GM21737 (cell line): Measurements from ENCODE around the gene PRKG2.

Experiments used
- ATAC-seq: cut with Tn5 transposase; IDR thresholded peaks from one replicate; pipeline ENCODE4 v1.9.1; 2021; ENCODE audit warnings: mild to moderate bottlenecking, moderate library complexity; ENCODE audit not compliant: unreplicated experiment

Gene PRKG2

DNA sequence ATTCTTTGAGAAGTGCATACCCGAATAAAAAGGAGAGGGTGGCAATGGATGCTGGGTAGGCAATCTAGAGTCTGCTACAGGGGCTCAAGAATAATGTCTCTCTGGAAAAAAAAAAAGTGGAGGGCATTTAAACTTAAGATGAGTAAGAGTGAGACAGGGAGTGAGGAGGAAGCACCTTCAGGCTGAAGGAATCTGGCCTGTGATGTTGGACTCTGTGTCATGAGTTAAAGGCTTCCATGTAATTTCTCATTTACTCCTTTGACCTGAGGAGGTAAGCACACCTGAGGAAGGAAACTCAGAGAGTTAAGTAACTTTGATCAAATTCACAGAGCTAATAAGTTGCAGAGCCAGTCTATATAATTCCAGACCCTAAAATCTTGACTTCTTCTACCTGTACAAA, 3.2 kb upstream of the PRKG2 start:
- no peak for ATAC-seq

DNA sequence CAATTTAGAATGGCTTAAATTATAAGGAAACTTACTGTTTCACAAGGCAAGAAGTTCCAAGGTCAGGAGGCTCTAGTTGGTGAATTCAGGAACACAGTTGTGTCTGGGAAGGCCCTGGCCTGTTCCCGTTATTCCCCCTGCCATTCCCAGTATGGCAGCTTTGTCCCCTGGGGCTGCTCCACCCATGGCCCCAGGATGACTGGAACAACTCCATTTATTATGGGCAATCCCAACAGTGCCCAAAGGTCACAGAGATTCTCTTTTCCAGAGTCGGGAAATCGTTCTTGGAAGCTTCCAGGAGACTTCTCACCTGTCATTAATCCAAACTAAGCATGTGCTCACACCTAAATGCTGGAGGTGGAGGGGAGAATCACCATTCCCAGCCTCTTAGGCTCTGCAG, 2.8 kb upstream of the PRKG2 start:
- ATAC-seq, result no peak

DNA sequence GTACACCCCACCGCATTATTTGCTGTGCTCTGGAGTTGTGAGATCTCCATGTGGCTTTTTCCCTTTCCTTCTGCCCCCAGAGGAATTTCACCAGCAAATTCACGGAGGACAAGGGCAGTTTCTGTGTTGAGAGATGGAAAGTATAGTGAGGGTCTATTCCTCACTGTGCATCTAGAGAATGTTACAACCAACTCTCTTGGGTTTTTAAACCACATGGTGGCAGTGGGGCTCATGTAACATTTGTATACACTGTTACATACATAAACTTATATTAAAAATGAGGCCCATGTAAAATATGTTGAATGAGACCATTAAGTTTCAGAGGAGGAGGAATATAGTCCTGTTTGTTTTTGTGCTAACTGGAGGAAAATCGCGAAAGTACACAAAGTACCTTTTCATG, 909 bp upstream of the PRKG2 start:
- ATAC-seq, result no peak

DNA sequence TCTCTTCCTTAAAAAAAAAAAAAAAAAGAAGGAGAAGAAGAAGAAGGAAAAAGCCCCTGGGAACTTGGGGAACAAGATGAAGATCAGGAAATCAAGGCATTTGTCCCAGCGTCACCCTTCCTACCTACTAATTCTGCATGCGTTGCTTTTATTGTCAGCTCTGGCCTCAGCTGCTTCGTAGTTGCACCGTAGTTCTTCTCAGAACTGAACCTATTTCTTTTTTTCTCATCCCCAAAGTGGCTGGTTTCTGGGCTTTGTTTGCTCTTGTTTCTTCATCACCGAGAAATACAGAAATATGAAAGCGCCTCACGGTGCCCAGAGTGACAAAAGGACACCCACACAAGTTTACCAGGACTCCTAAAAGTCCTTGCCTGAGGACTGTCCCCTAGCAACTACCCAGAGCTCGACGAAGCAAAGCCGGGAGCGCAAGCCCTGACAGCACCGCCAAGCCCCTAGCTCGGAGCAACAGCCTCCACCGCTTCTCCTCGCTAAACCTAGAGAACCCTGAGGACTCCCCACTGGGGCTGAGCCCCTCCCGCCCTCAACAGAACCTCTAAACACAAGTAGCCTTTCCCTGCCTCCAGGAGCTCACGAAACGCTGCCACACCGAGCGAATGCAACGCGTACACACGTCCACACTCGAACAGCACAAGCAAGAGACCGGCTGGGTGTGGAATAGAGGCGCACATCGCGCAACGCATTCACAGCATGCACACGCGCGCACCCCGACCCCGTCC, 710 bp downstream of the PRKG2 start:
- no peak for ATAC-seq

DNA sequence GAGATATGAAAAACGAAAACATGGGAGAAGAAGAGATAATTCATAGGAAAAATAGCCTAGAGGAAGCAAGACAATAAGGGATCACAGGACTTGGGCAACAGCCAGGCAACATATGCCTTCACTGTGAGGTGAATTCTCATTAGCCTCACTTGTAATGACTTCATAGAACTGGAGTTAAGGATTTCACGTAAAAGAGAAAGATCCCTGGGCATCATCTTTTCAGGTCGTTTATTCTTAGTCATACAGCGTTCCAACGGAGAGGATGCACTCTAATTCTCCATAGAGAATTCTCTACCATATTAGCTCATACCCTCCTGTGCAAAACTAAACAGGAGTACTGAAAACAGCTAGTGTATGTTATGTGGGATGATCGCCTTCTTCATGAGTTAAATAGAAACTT, 1.4 kb downstream of the PRKG2 start:
- ATAC-seq, result no peak

DNA sequence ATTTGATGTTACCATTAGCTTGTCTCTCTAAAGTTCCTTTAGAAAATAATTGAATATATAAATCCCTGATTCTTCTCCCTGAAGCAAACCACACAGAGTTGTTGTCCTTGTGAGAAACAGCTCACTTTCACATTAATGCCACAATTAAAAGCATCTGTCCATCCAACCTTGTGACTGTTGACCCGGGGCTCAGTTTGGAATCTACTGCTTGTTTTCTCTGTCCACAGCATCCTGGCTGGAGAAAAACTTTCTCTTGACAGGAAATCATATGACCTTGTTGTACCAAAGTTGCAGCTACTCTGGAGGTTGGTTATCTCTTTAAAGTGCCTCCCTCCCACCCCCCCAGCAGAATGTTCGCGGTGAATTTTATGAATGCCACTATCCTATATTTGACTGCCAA, 3.1 kb downstream of the PRKG2 start:
- no peak for ATAC-seq

DNA sequence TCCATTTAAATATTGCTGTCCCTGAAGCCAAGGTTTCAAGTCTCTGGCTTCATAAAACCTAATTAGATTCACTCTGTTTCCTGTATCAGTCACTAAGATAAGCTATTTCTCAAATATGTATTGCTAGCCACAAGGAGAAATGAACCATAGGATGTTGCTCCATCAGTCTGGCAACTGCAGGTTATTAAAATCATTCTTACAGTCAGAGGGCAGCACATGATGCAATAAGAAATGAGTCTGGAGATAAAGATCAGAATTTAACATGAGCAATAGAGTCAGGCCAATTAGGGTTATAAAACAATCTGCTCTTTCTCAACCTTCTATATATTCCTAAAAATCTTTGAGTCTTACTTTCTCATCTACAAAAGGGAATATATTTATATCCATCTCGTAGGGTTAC, 7.2 kb downstream of the PRKG2 start:
- ATAC-seq, result no peak

DNA sequence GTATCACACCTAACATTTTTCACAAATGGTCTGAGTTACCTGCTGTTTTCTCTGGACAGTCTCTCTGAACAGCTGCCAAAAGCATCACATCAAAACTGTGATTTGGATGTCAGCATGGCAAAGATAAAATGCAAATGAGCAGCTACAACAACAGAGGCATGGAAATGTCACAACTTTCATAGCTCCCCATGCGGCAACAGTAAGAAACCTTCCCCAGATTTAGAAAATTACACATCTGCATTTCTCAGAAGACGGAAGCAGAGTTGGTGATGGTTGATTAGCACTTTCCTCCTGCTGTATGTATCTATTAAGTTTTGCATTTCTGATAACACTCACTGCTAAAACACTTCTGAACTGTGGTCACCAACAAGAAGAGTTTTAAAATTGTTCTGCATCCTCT, 9.7 kb downstream of the PRKG2 start:
- no peak for ATAC-seq

DNA sequence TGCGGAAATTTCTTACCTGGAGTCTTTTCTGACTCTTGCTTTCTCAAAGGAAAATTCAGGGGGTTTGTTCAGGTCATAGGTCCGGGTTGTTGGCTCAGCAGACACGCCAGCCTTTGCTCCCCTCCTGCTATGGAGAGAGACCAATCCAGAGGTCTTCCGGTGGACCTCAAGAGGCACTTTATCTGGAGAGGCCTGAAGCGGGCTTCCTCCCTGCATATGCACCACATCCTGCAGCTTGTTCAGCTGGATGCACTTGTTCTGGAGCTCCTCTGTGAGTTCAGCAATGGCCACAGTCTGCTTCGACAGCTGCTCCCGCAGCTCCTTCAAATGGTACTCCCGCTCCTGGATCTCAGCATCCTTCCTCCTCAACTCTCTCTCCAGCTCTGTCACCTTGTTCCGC, 10.5 kb downstream of the PRKG2 start:
- ATAC-seq, result no peak

DNA sequence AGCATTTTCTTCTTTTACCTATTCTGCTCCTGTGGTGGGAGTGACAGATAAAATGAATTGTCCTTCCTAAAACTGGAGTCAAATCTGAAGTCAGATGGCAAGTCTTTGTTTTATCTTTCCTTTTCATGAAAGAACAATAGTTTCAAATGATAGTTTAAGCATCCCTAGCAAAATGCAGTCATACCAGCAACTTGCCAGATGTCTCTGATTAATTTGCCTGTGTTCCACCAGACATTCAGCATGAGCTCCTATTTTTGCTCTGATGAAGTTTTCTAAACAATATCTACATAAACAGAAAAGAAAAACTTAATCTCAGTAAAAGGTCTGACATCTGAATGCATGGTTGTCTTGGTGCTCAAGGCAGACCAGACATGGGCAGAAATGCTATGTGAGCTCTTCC, 15.2 kb downstream of the PRKG2 start:
- ATAC-seq, result no peak

DNA sequence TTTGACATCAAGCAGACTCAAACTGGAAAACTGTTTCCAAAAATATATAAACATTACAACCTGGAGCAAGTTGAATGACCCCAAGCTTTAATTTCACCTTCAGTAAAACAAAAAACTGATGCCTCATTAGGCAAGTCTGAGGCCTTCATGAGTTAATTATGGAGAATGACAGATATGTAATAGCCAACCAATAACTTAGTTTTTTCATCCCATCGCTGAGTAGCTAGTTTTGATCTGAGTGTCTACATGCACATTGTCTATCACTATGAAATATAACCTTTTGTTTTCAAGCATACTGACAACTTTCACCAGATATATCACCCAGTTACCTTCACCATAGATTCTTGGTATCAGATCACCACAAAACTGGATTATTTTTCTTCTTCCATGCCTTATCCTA, 16.4 kb downstream of the PRKG2 start:
- no peak for ATAC-seq

DNA sequence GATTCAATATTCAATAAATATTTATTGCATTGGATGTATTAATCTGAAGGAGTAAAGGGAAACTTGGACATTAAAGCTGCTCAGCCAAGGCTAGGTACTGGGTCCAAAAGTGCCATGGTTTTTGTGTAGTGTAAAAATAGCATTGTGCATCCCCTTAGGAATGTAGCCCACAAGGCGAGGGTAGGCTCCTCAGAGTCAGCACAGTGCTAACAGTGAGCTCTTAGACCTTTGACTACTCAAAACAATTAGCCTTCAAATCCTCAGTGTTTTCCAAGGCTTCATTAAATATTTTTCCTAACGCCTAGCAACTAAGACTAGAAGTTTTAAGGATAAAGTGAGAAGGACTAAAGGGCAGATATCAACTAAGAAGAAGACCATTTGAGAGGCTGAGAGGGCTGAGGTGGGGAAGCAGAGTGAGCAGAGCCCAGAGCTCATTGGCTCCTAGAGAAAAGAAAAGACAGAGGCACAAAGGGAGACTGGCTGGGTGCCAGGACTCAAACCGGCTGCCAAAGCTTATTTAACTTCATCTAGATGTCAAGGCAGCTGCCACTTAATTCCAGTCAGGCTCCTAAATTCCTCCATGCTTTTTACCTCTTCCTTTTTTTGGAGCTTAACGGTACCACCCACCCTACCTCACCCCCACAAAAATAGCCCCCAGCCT, 17.0 kb downstream of the PRKG2 start:
- no peak for ATAC-seq

DNA sequence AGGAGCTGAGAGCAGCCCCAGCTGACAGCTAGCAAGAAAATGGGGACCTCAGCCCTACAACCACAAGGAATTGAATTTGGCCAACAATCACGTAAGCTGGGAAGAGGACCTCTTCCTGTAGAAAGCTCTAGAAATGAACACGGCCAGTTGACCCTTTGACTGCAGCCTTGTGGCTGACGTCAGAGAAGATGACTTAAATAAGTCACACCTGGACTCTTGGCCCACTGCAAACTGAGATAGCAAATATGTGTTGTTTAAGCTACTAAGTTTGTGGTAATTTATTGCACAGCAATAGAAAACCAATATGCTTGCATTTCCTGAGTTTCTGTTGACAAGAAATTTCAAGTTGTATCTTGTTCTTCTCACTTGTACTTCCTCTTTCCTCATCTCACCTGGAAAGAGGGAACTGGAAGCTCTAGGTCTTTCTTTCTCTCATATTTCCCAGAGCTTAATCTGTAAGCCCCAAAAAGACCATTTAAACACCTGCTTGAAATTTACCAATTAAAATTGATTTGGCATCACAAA, 18.8 kb downstream of the PRKG2 start:
- no peak for ATAC-seq

DNA sequence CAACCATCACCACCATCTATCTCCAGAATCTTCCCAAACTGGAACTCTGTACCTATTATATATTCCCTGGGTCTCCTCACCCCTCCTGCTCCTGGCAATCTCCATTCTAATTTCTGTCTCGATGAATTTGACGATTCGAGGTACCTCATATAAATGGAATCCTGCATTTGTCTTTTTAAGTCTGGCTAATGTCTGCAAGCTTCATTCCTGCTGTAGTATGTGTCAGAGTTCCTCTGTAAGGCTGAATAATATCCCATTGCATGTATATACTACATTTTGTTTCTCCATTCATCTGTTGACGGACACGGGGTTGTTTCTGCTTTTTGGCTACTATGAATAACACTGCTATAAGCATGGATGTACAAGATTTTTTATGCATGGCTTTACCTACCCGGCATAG, 19.5 kb downstream of the PRKG2 start:
- no peak for ATAC-seq

DNA sequence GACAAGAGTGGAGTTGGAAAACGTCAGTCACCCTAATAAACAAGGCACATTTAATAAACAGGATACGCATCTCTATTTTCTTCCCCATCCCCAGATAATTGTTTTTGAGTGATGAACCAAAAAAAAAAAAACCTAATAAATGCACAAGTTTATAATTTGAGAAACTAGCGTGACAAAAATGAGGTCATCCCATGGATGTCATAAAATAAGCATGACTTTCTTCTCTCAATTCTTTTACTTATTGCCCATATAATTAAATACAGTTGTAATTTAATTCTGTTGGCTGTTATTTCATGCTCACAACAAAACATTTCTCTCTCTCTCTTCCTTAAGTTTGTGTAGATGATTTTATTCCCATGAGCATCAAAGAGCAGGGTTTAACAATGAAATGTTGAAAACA, 20.7 kb downstream of the PRKG2 start:
- no peak for ATAC-seq

DNA sequence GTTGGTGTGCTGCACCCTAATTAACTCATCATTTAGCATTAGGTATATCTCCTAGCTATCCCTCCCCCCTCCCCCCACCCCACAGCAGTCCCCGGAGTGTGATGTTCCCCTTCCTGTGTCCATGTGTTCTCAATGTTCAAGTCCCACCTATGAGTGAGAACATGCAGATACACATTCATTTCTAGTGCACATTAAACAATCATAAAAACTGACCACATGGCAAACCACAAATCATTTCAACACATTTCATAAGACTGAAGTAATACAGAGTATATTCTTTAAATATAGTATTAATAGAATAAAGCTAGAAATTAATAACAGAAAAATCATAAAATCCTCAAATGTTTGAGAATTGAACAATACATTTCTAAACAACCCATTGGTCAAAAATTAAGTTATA, 34.1 kb downstream of the PRKG2 start:
- no peak for ATAC-seq

DNA sequence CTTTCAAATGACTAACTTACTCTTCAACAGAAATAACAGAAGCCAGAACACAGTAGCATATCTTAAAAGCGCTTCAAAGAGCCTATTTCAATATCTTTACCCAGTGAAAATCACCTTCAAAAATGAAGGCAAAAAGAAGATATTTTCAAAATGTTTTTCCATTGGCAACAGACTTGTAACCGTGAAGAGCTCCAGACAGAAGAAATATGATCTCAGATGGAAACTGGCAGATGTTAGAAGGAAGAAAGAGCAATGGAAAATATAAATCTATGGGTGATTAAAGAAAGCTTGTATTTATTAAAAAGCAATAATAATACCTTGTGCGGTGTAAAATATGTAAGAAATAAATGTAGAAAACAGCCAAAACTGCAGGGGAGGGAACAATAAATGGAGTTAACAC, 35.7 kb downstream of the PRKG2 start:
- no peak for ATAC-seq

DNA sequence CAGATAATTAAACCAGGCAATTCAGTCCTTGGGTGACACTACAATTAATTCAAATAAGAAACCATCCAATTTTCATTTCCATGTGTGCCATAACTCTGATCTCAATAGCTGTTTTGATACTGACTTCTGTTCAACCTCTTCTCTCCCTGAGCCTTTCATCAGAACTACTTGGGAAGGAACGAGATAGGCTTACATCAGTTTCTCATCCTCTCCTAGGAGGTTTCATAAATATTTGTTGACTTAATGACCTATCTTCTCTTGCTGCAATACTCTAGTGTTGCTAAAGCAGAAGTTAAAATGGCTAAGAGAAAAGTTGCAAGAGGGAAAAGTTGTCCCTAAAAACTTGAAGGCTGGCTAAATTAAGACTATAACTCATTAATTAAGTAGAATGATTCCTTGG, 41.8 kb downstream of the PRKG2 start:
- ATAC-seq, result no peak

DNA sequence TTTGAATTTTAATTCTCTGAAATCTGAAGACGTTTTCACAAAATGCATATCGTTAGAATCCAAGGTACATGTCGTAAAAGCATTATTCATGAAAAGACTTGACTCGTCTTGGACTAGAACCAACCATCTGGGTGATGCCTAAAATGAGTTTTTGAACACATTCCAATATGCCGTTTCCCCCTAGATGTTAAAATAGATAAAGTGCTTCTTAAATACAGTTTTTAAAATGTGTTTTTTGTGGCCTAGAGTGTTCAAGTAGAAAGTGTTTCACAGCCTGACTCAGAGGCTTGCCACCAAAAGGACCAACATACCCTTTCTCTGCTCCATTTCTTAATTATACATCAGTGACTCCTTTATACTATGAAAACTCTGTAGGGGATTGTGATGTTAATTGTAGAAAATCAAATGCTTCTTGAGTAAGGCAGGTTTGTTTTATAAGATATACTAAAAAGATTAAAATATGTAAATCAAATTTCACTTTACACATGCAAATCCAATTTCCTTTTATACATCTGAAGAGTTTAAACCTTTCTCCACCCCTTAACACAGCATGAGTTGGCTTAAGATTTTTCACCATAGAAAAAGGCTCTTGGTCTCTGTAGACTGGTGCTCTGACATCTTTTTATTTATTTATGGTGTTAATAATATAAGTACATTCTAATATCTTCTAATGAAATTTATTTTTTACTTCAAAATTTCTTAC, 48.4 kb downstream of the PRKG2 start:
- ATAC-seq, result no peak

DNA sequence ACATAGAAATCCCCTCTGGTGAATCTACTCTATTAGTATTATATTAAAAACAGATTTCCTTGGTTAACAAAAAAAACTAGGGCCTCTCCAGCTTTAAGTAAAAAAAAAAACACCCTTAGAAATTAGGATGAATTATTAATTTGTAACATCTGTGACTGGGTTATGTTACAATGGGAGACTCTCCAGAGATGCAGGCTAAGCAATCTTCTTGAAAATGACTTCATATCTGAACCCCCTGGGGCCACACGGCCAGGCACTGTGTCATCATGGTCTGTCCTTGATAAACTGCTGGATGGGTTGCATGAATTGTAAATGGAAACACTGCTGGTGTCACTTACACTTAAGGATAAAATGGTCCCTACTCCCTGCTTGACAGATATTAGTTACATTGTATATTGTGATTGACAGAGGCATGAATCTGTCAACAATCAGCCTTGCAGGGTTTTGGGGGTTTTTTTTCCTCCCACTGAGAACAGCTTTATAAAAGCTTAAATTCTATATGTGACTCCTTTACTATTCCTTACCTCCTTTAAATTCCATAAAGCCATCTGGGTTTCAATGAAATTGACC, 49.1 kb downstream of the PRKG2 start:
- ATAC-seq, result no peak

DNA sequence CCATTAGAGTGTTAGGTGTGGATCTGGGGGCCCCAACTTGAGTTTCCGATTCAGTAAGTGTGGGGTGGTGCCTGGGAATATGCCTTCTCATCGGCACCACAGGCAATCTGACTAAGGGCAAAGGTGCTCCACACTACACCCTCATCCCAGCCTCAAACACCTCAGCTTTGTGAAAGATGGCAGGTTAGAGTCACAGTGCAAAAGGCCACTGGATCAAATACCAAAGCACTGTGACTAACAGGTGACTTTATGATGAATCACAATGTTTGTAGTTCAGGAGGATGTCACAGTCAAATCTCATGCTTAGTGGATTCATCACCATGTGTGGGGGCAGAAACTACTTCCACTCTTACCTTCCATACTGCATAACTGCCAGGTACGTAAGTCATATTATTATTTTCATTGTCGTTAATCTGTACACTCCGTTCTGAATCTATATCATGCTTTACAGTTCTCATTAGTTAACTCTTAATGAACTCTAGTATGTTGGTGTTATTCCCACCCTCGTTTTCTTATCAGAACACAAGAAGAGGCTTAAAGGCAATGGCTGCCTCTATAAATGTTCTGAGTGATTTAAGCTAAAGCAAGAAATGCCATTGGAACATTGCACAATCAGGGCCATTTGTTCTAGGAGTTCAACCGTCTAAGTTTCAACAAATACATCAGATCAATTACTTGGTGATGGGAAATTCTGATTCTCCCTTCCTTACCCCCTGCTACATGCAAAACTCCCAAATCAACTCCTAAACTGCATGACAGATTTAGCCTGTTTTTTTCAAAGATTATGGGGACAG, 50.2 kb downstream of the PRKG2 start:
- no peak for ATAC-seq
